IMR-90 (cell line): ENCODE measurements around the gene DOCK1. TPM values are rescaled to one million over a fixed set of nuclear protein-coding genes. Genes with fewer than 3 reads are reported as not detected.

Experiments
- ATAC-seq: fragments of 200-7000 bp; cut with Tn5 transposase; 2 replicates; pipeline ENCODE4 v1.9.1; 2020; ENCODE audit warnings: low read depth, mild to moderate bottlenecking, moderate library complexity
- BruUV-seq: library from RNA; stranded (reverse); fragments of 400-500 nt; replicated peaks from 2 replicates; lab custom pipeline; 2021; lab: Mats Ljungman, UMichigan
- CTCF ChIA-PET: fragments of 300-600 bp; formaldehyde crosslinking; extraction: SDS; loops from one replicate; lab custom pipeline; 2021; ENCODE audit warnings: antibody characterized with exemption; lab: Yijun Ruan, JAX
- POLR2A ChIA-PET: fragments of 300-600 bp; sonication (Branson Sonifier 250); formaldehyde crosslinking; loops from one replicate; lab custom pipeline; 2022; ENCODE audit warnings: antibody characterized with exemption; ENCODE audit not compliant: unreplicated experiment; lab: Charles Lee
- DNase-seq: peaks from one replicate; pipeline ENCODE4 v3.0.0; 2013
- H2AFZ ChIP-seq: replicated peaks from 2 replicates; pipeline ENCODE3; 2013; ENCODE audit warnings: low read length, mild to moderate bottlenecking; ENCODE audit not compliant: poor library complexity
- H2AK5ac ChIP-seq: 2 replicates; pipeline ENCODE4 v1.6.1; 2013; ENCODE audit warnings: low read depth, low read length, inconsistent platforms
- H2AK9ac ChIP-seq: replicated peaks from 2 replicates; pipeline ENCODE3; 2013; ENCODE audit warnings: mild to moderate bottlenecking, low read depth, low read length, moderate library complexity; ENCODE audit not compliant: poor library complexity
- H2BK120ac ChIP-seq: 2 replicates; pipeline ENCODE4 v1.6.1; 2013; ENCODE audit warnings: low read depth, low read length, inconsistent platforms
- H2BK15ac ChIP-seq: 3 replicates; pipeline ENCODE4 v1.6.1; 2013; ENCODE audit warnings: low read depth, low read length, inconsistent platforms
- H2BK20ac ChIP-seq: 2 replicates; pipeline ENCODE4 v1.6.1; 2013; ENCODE audit warnings: low read depth, mild to moderate bottlenecking, inconsistent platforms, low read length, moderate library complexity
- H2BK5ac ChIP-seq: 2 replicates; pipeline ENCODE4 v1.6.1; 2013; ENCODE audit warnings: mild to moderate bottlenecking, low read depth, low read length, inconsistent platforms; ENCODE audit not compliant: poor library complexity, severe bottlenecking
- H3K14ac ChIP-seq: replicated peaks from 2 replicates; pipeline ENCODE4 v1.6.1; 2013; ENCODE audit warnings: low read depth, low read length, inconsistent platforms
- H3K18ac ChIP-seq: 2 replicates; pipeline ENCODE4 v1.6.1; 2013; ENCODE audit warnings: low read depth, low read length, control low read depth
- H3K23ac ChIP-seq: 2 replicates; pipeline ENCODE4 v1.6.1; 2013; ENCODE audit warnings: low read depth, low read length, inconsistent platforms
- H3K27ac ChIP-seq: 2 replicates; pipeline ENCODE4 v1.5.1; 2013; ENCODE audit warnings: mild to moderate bottlenecking, control low read depth, low read length; ENCODE audit not compliant: insufficient read depth
- H3K27me3 ChIP-seq: 2 replicates; pipeline ENCODE4 v1.6.1; 2013; ENCODE audit warnings: low read length; ENCODE audit not compliant: control insufficient read depth, insufficient read depth
- H3K36me3 ChIP-seq: 2 replicates; pipeline ENCODE4 v1.6.1; 2013; ENCODE audit warnings: low read length, mixed read lengths; ENCODE audit not compliant: control insufficient read depth, insufficient read depth
- H3K4ac ChIP-seq: 2 replicates; pipeline ENCODE4 v1.6.1; 2013; ENCODE audit warnings: low read depth, low read length, inconsistent platforms
- H3K4me1 ChIP-seq: 2 replicates; pipeline ENCODE4 v1.6.1; 2013; ENCODE audit warnings: low read length, mixed read lengths; ENCODE audit not compliant: control insufficient read depth, insufficient read depth
- H3K4me2 ChIP-seq: 2 replicates; pipeline ENCODE4 v1.6.1; 2013; ENCODE audit warnings: low read depth, mild to moderate bottlenecking, control low read depth, low read length, moderate library complexity
- H3K4me3 ChIP-seq: 2 replicates; pipeline ENCODE4 v1.5.1; 2013; ENCODE audit warnings: low read depth, mild to moderate bottlenecking, control low read depth, low read length, moderate library complexity; ENCODE audit not compliant: insufficient read depth
- H3K56ac ChIP-seq: 2 replicates; pipeline ENCODE4 v1.6.1; 2013; ENCODE audit warnings: low read length, inconsistent platforms; ENCODE audit not compliant: insufficient read depth; ENCODE audit errors: extremely low read depth
- H3K79me1 ChIP-seq, 2 experiments: 2 replicates each; pipeline ENCODE4 v1.6.1; 2013; ENCODE audit warnings: low read length in 2 of 2, inconsistent platforms in 1 of 2, low read depth in 1 of 2
- H3K9ac ChIP-seq: 2 replicates; pipeline ENCODE4 v1.6.1; 2013; ENCODE audit warnings: low read depth, low read length, control low read depth
- H3K9me1 ChIP-seq: 2 replicates; pipeline ENCODE4 v1.6.1; 2013; ENCODE audit warnings: low read length, inconsistent platforms; ENCODE audit not compliant: insufficient read depth
- H3K9me3 ChIP-seq: 2 replicates; pipeline ENCODE4 v1.6.1; 2013; ENCODE audit warnings: low read length; ENCODE audit not compliant: control insufficient read depth, insufficient read depth
- H4K20me1 ChIP-seq: 2 replicates; pipeline ENCODE4 v1.6.1; 2013; ENCODE audit warnings: low read length, inconsistent platforms; ENCODE audit not compliant: insufficient read depth
- H4K5ac ChIP-seq: 2 replicates; pipeline ENCODE4 v1.6.1; 2013; ENCODE audit warnings: mild to moderate bottlenecking, low read depth, low read length, control low read depth
- H4K8ac ChIP-seq, 2 experiments: 2 replicates each; pipeline ENCODE4 v1.6.1; 2013; ENCODE audit warnings: low read depth in 2 of 2, low read length in 2 of 2, control low read depth in 1 of 2, inconsistent platforms in 1 of 2
- H4K91ac ChIP-seq: 2 replicates; pipeline ENCODE4 v1.6.1; 2013; ENCODE audit warnings: low read depth, low read length, inconsistent platforms; ENCODE audit not compliant: insufficient read depth
- CEBPB ChIP-seq: IDR thresholded peaks from 2 replicates; pipeline ENCODE4 v1.6.1; 2012; ENCODE audit warnings: low read depth, low read length, improper control_type of control experiment
- CTCF ChIP-seq: conservative IDR thresholded peaks from 2 replicates; pipeline ENCODE4 v1.5.1; 2012; ENCODE audit warnings: mild to moderate bottlenecking, low read depth, low read length, improper control_type of control experiment
- ELK1 ChIP-seq: fragments of 150-350 bp; IDR thresholded peaks from 2 replicates; pipeline ENCODE4 v1.6.1; 2016; ENCODE audit warnings: low read depth, mild to moderate bottlenecking, low read length, moderate library complexity, borderline replicate concordance
- FOS ChIP-seq: fragments of 150-350 bp; IDR thresholded peaks from 2 replicates; pipeline ENCODE4 v1.6.1; 2016; ENCODE audit warnings: low read depth, low read length
- MXI1 ChIP-seq: IDR thresholded peaks from 2 replicates; pipeline ENCODE4 v1.6.1; 2012; ENCODE audit warnings: low read depth, mild to moderate bottlenecking, low read length, moderate library complexity, borderline replicate concordance
- NFE2L2 ChIP-seq: fragments of 150-350 bp; IDR thresholded peaks from 2 replicates; pipeline ENCODE4 v1.6.1; 2016; ENCODE audit warnings: low read depth, mild to moderate bottlenecking, low read length
- POLR2A ChIP-seq: IDR thresholded peaks from 2 replicates; pipeline ENCODE4 v1.6.1; 2012; ENCODE audit warnings: mild to moderate bottlenecking, low read depth, low read length
- RAD21 ChIP-seq: IDR thresholded peaks from 2 replicates; pipeline ENCODE4 v1.6.1; 2012; ENCODE audit warnings: low read length, improper control_type of control experiment
- RCOR1 ChIP-seq: IDR thresholded peaks from 2 replicates; pipeline ENCODE4 v1.6.1; 2012; ENCODE audit warnings: mild to moderate bottlenecking, low read length, improper control_type of control experiment; ENCODE audit not compliant: insufficient replicate concordance
- RFX5 ChIP-seq: IDR thresholded peaks from 2 replicates; pipeline ENCODE4 v1.8.0; 2012; ENCODE audit warnings: low read depth, mild to moderate bottlenecking, low read length, moderate library complexity
- USF2 ChIP-seq: fragments of 150-350 bp; IDR thresholded peaks from 2 replicates; pipeline ENCODE4 v1.6.1; 2017; ENCODE audit warnings: mild to moderate bottlenecking, antibody characterized with exemption, low read length, low read depth
- WGBS, 2 experiments: methylation state at CpG; one replicate each; pipeline versions ENCODE4 v1.1.5 to v1.1.7; 2013; ENCODE audit warnings: missing lambda C conversion rate in 2 of 2; ENCODE audit not compliant: insufficient read length in 1 of 2; ENCODE audit errors: extremely low coverage in 2 of 2; 5-methylcytosine and 5-hydroxymethylcytosine counted together
- dilution Hi-C: fragments of 300-500 bp; cut with HindIII; formaldehyde crosslinking; loops from one replicate; pipeline ENCODE4 v1.14.3; 2018; ENCODE audit warnings: low sequenced_read_pairs; ENCODE audit not compliant: unreplicated experiment
- in situ Hi-C: fragments of 300-500 bp; cut with MboI; formaldehyde crosslinking; loops from 3 replicates; pipeline ENCODE4 v1.14.3; 2019; ENCODE audit warnings: low sequenced_read_pairs, inconsistent platforms, mixed read lengths
- intact Hi-C: fragments of 100-400 bp; cut with micrococcal nuclease; formaldehyde crosslinking; loops from 2 replicates; pipeline ENCODE4 v1.10.0; 2022
- polyA plus RNA-seq, 3 experiments: library from polyadenylated mRNA; depleted of rRNA; stranded (reverse); fragments of >200 nt; gene quantifications; 2 replicates each; pipeline ENCODE4 v1.2.3, GENCODE V29; 2012; ENCODE audit warnings: low replicate concordance in 1 of 3
- total RNA-seq: library from RNA; depleted of rRNA; stranded (reverse); fragments of >200 nt; gene quantifications from 2 replicates; pipeline ENCODE4 v1.2.3, GENCODE V29; 2012

Gene DOCK1
- total and polyA plus RNA-seq, 2 of the 4 experiments (the other 2 are of a cell fraction), result 28.2 to 71.0 TPM

GRCh38 chr10:127447197-127447596, 542.0 kb downstream of the DOCK1 start:
- ATAC-seq, result no peak
- dilution Hi-C loops, result no loop called here
- Histone ChIP-seq H3K4me3 (no peak overlapping the region), H3K79me1 (no peaks in the 10 kb centered on the region), H3K4ac (no peak overlapping the region), H3K56ac (no peak overlapping the region), H4K20me1 (no peaks in the 10 kb centered on the region), H3K36me3 (peaks cover 53% of the 10 kb centered on the region), H2BK20ac (no peak overlapping the region), H3K9ac (no peak overlapping the region), H4K8ac (no peak overlapping the region), H3K27me3 (no peaks in the 10 kb centered on the region), H4K5ac (no peak overlapping the region), H2AK5ac (no peak overlapping the region), H2BK120ac (no peak overlapping the region), H2AFZ (no peak overlapping the region), H4K91ac (no peak overlapping the region), H3K18ac (no peak overlapping the region), H3K9me3 (no peaks in the 10 kb centered on the region), H3K9me1 (no peaks in the 10 kb centered on the region; the same call in 1 of the 2 replicates), H3K14ac (no peak overlapping the region), H3K4me1 (no peaks in the 10 kb centered on the region), H2BK15ac (no peak overlapping the region), H2AK9ac (no peak overlapping the region), H3K23ac (no peak overlapping the region), H2BK5ac (no peak overlapping the region), H3K4me2 (no peak overlapping the region), H3K27ac (no peak overlapping the region)
- ChIA-PET CTCF (no interaction called here), POLR2A (no interaction called here)
- intact Hi-C loops, result no loop called here
- 77% methylated on average over 5 of the region's 17 CpGs; no CpG with 5 or more reads in 1 of the 2 experiments for WGBS, 2 experiments
- BruUV-seq, result no TSS peak
- DNase-seq, result no peak
- in situ Hi-C loops, result no loop called here
- TF ChIP-seq CEBPB (no peak), ELK1 (no peak), MXI1 (no peak), NFE2L2 (no peak), POLR2A (no peak), FOS (no peak), USF2 (no peak), RFX5 (no peak), RCOR1 (no peak), RAD21 (no peak), CTCF (no peak)
